Measurements from ENCODE around the gene MIP.
"Not testable (repeated sequence)": the region's sequence is repeated elsewhere in the genome, so short reads cannot be mapped to it uniquely, and the experiment has no call there.

MIP gene

GRCh38 chr12:56454557-56454956, at the start of gene MIP:
TSS of gene MIP (minus strand) at chr12:56454657. CDS start at chr12:56454613, 44 bp downstream.
- DNase-seq (ENCODE audit: extremely low read depth in 1 of 2, low read depth in 1 of 2) = no peak

DNA sequence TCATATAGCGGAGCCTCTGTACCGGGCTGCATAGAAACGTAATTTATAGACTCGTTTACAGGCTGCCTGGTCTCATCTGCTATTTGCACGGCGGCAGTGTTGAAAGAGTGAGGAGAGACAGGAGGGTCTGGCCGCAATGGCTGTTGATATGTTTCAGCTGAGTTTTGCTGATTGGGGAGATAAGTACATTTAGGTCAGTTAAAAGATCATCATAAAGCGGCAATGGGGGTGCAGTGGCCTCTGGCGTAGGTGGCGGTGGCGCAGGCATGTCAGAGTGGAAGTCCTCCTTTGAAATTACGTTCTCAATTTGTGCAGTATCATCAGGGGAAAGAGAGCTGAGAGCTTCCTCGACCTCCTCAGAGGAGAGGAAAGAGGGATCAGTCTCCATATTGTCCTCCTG, 45.4 kb upstream of the MIP start:
- DNase-seq (ENCODE audit: extremely low read depth in 1 of 2, low read depth in 1 of 2) = not testable (repeated sequence)

DNA sequence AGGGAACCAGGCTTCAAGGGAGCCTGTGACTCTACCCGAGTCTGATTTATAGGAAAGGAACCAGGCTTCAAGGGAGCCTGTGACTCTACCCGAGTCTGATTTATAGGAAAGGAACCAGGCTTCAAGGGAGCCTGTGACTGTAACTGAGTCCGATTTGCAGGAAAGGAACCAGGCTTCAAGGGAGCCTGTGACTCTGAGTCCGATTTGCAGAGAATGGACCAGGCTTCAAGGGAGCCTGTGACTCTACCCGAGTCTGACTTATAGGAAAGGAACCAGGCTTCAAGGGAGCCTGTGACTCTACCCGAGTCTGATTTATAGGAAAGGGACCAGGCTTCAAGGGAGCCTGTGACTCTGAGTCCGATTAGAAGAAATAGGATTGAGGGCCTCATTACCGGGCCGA, 45.0 kb upstream of the MIP start:
- DNase-seq (ENCODE audit: extremely low read depth in 1 of 2, low read depth in 1 of 2) = not testable (repeated sequence)

- not testable (repeated sequence) for DNase-seq (ENCODE audit: extremely low read depth in 1 of 2, low read depth in 1 of 2)
These were observed 43.9 kb upstream of the MIP start for GRCh38 chr12:56498126-56498902.

- DNase-seq (ENCODE audit: extremely low read depth in 1 of 2, low read depth in 1 of 2) = peak; percentile 28 to 48
These were observed 42.2 kb upstream of the MIP start for GRCh38 chr12:56496704-56497103.

- DNase-seq (ENCODE audit: extremely low read depth in 1 of 2, low read depth in 1 of 2) = not testable (repeated sequence)
These were observed 40.0 kb upstream of the MIP start for GRCh38 chr12:56494481-56494880.

DNA sequence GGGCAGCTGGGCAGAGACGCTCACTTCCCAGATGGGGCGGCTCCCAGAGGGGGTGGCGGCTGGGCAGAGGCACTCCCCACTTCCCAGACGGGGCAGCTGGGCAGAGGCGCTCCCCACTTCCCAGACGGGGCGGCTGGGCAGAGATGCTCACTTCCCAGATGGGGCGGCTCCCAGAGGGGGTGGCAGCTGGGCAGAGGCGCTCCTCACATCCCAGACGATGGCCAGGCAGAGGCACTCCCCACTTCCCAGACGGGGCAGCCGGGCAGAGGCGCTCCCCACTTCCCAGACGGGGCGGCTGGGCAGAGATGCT, 39.6 kb upstream of the MIP start:
- DNase-seq (ENCODE audit: extremely low read depth in 1 of 2, low read depth in 1 of 2) = not testable (repeated sequence)

- not testable (repeated sequence) for DNase-seq (ENCODE audit: extremely low read depth in 1 of 2, low read depth in 1 of 2)
These were observed 39.1 kb upstream of the MIP start for GRCh38 chr12:56493409-56494105.

DNA sequence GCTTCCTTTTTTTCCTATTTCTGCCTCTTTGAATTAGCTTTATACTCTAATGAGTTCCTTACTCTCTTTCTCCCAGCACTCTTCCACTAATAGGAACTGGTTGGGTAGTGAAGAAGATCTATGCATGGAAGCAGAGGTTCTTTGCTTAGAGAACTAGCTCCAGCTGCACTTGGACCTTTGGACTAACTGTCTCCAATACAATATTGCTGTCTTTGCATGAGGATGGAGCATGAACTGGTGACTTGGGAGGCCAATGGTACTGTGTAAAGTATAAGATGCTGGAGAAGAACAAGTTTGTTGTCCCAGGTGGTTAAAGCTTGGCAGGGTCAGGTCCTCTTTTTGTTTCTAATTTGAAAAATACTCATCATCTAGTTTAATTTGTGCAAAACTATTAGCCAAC, 35.9 kb upstream of the MIP start:
- DNase-seq (ENCODE audit: extremely low read depth in 1 of 2, low read depth in 1 of 2) = no peak

DNA sequence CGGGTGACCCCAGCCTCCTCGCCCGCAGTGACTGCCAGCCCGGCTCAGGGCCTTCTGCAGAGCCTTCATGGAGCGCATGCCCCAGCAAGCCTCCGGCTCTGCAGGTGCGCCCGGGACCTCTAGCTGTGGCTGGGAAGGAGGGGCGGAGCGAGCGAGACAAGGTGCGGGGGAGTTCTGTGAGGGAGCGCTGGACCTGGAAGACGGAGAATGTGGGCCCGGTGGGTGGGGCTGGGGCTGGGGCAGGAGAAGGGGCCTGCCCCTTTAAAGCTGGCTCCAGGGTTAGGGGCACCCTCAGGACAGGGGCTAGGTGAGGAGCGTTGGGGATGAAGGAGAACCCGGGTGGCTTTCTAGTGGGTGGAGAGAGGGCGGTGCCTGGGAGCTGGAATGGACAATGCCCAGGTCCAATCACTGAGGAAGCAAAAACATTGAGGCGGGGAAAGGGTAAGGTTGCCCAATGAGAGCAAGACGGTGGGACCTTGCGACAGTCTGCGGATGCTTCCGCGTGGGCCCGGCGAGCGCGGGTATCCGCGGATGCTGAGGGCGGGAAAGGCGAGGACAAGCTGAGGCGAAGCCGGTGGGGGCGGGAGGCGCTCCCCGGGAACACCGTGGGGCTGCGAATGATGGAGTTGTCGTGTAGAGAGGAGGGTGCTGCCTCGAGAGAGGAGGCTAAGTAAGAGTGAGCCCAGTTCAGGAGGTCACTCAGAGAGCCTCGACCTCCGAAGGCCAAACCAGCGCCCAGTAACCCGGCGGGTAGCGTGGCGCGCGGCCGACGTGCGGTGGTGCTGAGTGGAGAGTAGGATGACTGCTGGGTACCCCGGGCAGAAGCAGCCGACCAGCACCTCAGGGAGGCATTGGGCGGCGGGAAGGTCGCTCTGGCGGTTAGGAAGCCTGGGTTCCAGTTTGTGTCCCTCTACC, 33.8 kb upstream of the MIP start, which contains the start of gene GLS2:
GLS2 (minus strand) TSS at position 121 of the 915 bp plus-strand sequence; CDS start at position 78, 43 bp downstream.
- DNase-seq (ENCODE audit: extremely low read depth in 1 of 2, low read depth in 1 of 2) = peak in 1 of 2 donors; percentile 64

DNA sequence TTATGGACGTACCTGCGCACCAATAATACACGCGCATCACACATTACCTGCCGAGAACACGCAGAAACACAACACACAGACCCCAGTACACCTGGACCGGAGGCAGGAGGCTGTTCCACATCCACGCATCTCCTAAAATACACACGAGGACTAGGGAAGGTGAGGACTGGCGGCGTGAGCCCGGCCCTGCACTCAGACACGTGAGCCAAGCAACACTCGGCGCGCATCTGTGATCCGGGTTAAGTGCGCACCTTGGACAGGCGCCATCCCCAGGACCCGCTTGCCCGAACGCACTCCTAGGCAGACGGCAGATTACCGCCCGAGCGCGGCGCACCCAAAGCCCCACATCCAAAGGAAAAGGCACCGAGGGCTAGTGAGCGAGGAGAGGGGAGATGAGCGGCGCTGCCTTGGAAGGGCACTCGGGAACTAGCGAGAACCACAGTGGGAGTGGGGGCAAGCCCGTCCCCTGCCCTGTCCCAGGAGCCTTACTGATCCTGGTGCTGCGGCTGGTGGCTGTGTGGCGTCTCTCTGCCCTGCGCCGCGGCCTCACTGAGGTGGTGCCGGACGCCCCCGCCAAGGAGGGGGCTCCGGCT, 33.1 kb upstream of the MIP start:
- DNase-seq (ENCODE audit: extremely low read depth in 1 of 2, low read depth in 1 of 2) = no peak

DNA sequence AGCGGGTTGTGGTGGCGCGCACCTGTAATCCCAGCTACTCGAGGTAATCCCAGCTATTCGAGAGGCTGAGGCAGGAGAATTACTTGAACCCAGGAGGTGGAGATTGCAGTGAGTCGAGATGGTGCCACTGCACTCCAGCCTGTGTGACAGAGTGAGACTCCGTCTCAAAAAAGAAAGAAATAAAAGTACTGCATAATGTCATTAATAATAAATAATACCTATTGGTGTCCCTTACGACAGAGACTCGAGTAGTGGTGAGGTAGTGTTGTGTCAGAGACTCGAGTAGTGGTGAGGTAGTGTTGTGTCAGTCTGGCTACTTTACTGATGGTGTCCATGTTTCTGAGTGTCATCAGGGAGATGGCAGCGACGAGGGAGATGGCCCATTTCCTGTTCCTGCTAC, 32.2 kb upstream of the MIP start:
- no peak for DNase-seq (ENCODE audit: extremely low read depth in 1 of 2, low read depth in 1 of 2)

GRCh38 chr12:56484566-56484965, 30.1 kb upstream of the MIP start:
- no peak for DNase-seq (ENCODE audit: extremely low read depth in 1 of 2, low read depth in 1 of 2)

GRCh38 chr12:56479625-56480024, 25.2 kb upstream of the MIP start:
- DNase-seq (ENCODE audit: extremely low read depth in 1 of 2, low read depth in 1 of 2) = no peak

- DNase-seq (ENCODE audit: extremely low read depth in 1 of 2, low read depth in 1 of 2) = no peak
These were observed 23.2 kb upstream of the MIP start for GRCh38 chr12:56477521-56478225.

- no peak for DNase-seq (ENCODE audit: extremely low read depth in 1 of 2, low read depth in 1 of 2)
These were observed 22.5 kb upstream of the MIP start for GRCh38 chr12:56476972-56477432.

- no peak for DNase-seq (ENCODE audit: extremely low read depth in 1 of 2, low read depth in 1 of 2)
These were observed 21.7 kb upstream of the MIP start for GRCh38 chr12:56476143-56476542.

DNA sequence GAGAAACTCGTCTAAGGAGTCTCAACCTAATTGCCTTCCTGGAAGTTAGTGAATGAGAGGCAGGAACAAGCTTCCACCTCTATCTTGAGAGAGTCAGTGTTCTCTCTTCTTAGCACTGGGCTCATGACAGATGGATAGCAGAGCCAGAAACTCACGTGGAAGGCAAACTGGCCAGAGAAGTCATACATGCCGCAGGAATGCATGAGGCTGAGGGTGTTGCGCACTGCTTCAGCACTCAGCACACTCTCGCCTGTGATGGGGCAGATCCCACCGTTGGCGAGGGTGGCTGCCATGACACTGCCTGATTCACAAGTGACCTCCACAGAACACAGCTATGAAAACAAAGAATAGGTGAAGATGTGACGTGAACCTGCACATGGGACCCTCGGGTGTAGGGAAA, 19.9 kb upstream of the MIP start:
- DNase-seq (ENCODE audit: extremely low read depth in 1 of 2, low read depth in 1 of 2) = no peak

DNA sequence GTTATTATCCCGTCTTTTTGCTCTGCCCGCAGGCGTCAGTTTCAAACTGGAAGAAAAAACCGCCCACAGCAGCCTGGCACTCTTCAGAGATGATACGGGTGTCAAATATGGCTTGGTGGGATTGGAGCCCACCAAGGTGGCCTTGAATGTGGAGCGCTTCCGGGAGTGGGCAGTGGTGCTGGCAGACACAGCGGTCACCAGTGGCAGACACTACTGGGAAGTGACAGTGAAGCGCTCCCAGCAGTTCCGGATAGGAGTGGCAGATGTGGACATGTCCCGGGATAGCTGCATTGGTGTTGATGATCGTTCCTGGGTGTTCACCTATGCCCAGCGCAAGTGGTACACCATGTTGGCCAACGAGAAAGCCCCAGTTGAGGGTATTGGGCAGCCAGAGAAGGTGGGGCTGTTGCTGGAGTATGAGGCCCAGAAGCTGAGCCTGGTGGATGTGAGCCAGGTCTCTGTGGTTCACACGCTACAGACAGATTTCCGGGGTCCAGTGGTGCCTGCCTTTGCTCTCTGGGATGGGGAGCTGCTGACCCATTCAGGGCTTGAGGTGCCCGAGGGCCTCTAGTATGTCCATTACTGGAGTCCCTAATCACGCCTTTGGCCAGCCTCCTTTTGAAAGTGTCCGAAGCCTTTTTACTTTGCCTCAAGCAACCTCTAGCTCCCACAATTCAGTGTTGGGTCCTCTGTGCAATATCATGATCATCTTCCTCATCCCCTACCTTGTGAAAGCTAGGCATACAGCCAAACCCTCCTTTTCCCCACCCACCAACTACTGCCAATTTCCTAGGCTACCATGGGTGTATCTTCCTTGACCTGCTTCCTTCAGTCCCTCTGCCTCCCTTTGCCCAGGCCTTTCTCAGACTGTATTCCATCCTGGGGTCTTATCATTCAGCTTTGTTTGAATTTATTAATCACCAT, 14.8 kb upstream of the MIP start:
- DNase-seq (ENCODE audit: extremely low read depth in 1 of 2, low read depth in 1 of 2) = no peak

All from stimulated activated CD8-positive, alpha-beta memory T cell treated with anti-CD3 and anti-CD28 coated beads, Interleukin-7, amount 100 ng/mL, for 48 hours (primary cell).